Muscle of back (tissue), 11 donors: Measurements from ENCODE around the gene RPA1. TPM values are rescaled to one million over a fixed set of nuclear protein-coding genes. Genes with fewer than 3 reads are reported as not detected.

Source experiments
- DNase-seq, 3 donors: peaks; one replicate each; pipeline versions ENCODE4 v3.0.0 to v3.0.0-alpha.2; 2013
- polyA plus RNA-seq, 10 donors: library from polyadenylated mRNA; unstranded; fragments of 120-200 nt; gene quantifications; one replicate each; pipeline ENCODE4 v1.2.1, GENCODE V29; 2013; ENCODE audit not compliant: insufficient read length in 10 of 10

The RPA1 gene
- polyA plus RNA-seq, 10 donors = 45.1 to 68.1 (median 53.8) TPM

GRCh38 chr17:1940810-1941185 lies 111.0 kb downstream of the RPA1 start:
- DNase-seq = no peak

DNA sequence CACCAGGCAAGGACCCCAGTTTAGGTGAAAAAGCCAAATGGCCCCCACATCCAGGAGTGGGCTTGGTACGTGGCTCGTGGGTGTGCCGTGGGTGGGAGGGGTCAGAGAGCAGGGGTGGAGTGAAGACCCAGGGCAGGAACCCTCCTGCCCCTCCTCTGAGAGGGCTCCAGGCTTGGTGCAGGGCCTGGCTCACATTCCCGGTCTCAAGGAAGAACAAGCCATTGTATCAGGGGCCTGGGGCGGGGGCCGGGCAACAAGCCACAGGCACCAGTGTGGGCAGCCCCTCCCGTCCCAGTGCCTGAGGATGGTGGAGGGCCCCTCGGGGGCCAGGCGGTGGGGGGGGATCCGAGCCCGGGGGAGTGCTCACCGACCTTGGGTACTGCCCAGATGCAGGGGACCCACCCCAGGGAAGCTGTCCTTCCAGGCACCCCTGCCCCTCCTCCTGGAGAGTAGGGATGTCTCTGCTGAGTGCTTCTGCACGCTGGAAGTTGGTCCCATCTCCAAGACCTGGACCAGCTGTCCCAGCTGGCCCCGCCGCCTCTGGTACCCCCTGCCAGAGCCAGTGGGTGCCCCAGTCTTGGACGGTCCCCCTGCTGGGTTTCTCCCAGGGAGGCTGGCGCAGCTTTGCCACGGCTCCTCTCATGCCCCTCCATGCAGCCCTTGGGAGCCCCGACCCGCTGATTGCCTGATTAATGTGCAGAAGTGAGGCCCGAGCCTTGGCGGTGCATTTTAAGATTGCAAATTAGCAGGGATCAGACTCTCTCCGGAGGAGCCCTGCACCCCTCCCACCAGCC lies 111.7 kb downstream of the RPA1 start:
- no peak for DNase-seq

- DNase-seq = no peak
These were observed 112.2 kb downstream of the RPA1 start for GRCh38 chr17:1942066-1942365.

DNA sequence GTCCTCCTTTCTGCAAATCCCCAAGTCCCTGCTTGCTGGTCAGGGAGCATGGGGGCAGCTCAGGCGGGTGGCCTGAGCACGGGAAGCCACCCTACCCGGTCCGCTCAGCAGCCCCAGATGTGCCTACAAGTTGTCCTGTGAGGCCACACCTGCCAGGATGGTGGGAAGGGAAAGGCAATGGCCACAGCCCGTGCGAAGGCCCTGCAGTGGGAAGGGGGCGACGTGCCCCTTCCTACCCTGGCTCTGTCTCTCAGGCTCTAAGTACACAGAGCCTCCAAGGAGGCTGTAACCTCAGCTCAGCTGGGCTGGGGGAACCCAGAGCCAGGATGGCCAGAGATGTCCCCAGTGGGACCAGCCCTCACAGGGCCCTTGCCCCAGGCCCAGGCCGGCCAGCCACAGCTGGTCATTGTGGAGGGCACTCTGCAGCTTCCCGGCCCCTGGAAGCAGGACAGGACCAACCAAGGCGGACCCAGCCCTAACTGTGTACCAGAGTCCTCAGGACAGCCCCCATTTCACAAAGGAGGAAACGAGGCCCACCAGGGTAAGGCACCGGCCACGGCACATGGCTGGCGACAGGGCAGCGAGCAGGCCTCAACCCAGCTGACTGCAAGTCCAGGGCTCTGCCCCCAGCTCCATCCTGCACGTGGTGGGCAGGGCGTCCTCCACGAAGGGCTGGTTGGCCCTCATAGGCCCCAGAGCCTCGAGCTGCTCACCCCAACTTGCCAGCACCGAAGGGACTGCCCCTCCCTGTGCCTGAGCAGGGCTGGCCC lies 113.0 kb downstream of the RPA1 start:
- no peak for DNase-seq

DNA sequence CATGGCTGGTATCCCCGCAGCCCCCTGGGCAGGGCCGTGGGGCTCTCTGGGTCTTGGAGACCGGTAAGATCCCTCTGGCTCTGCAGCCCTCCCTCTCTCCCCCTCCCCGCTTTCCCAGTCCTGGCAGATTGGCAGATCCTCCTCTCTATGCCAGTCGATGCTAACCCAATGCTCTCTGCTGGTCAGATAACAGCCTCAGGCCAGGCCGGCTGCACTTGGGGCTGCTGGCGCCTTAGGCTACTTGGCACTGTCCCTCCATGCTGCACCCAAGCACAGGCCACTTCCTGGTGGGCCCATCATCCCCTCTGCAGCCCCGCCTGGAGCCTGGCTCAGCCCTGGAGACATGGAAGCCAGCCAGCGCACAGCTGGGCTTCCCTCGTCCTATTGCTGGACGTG lies 113.6 kb downstream of the RPA1 start:
- no peak for DNase-seq

DNA sequence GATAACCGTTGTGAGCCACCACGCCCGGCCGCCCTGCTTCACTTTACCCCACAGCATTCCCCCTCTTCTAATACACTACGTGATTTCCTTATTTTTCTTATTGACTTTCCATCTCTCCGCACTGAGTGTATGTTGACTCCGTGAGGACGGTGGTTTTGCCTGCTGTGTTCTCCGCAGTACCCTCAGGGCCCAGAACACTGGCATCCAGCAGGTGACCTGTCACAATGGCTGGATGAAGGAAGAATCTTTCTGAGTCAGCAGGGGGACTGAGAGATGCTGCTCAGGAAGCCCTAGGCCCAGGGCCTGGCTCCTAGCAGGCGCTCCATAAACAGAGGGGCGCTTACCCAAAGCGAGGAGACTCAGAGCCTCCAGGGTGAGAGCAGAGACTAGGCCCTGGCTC lies 115.8 kb downstream of the RPA1 start:
- no peak for DNase-seq

- DNase-seq = no peak
These were observed 116.5 kb downstream of the RPA1 start for GRCh38 chr17:1946021-1946932.

DNA sequence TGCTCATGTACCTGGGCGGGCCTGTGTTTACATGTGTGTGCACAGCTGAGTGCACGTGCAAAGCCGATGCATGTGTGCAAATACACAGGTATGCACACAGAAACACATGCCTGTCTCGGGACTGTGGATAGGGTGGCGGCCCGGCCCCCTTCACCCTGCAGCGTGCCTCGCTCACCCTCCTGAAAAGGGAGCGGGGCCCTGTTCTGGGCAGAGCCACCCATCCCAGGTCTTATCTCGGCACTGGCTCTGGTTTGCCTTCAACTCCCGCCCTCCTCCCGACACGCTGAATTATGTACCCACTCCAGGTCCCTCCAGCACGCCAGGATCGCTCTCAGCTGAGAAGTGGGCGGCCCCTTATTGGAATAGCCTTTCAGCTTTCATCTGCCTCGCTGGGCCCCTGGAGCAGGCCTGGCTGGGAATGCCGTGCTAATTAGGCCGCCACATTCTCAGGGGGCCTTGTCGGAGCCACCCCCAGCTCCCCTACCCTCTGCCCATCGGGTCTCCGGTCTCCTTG lies 117.5 kb downstream of the RPA1 start:
- no peak for DNase-seq

DNA sequence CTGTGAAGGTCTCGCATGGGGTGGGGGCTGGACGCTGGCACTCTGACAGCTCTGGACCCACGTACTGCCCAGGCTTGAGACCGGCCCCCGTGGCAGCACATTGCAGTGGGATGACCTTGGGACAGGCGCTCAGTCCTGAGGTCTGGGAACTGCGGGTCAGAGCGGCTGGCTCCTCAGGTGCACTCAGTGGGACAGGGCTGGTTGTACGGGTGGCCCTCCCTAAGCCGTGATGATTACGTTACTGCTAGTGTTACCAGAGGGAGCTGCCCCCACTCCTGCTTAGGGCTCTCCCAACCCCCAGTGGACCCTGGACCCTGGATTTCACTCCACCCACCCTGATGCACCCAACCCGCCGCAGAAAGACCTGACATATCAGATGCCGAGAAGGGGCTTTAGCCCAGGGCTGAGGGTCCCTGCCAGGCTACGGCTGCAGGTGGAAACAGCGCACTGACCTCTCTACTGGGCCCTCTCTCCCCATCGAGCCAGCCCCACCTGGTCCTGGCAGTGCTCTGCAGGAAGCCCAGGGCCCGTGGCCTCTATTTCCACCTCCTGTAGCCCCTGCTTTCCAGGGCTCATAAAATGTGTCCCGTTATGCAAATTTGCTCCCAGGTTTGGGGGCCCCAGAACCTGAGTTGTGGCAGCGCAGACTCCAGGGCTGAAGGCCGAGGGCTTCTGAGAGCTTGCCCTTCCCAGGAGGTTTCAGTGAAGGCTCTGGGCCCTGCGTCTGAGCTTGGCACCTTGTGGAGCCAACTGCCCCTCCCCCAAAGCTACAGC lies 118.1 kb downstream of the RPA1 start:
- DNase-seq = no peak

DNA sequence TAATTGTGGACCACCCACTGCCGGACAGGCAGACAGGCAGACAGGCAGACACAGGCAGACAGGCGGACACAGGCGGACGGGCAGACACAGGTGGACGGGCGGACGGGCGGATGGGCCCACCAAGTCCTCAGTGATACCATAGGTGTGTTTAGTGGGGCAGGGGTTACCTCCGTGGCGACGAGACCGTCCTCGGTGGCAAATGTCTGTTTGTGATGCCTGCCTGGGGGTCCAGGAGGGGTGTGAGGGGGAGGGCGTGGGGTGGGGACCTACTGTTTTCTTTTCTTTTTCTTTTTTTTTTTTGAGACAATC lies 118.7 kb downstream of the RPA1 start:
- DNase-seq = no peak

Other genes starting within 250 kb of the RPA1 start
- gene SLC43A2, start 201.2 kb upstream of the RPA1 start, polyA plus RNA-seq = 1 to 10 TPM; 2.9 to 6.3 (median 3.6) TPM
- 1 to 10 TPM; 5.3 to 9.8 (median 7.0) TPM for gene SCARF1, start 184.3 kb upstream of the RPA1 start, polyA plus RNA-seq
- gene RILP, start 180.1 kb upstream of the RPA1 start, polyA plus RNA-seq = 1 to 10 TPM; 2.9 to 5.6 (median 3.7) TPM
- gene PRPF8, start 145.1 kb upstream of the RPA1 start, polyA plus RNA-seq = 100 to 1,000 TPM; 180 to 217 (median 189) TPM
- 10 to 100 TPM in 1 of 10 donors, 1 to 10 TPM in 9; 3.9 to 11.3 (median 5.2) TPM for gene TLCD2, start 119.6 kb upstream of the RPA1 start, polyA plus RNA-seq
- gene WDR81, start 105.3 kb upstream of the RPA1 start, polyA plus RNA-seq = 10 to 100 TPM in 9 of 10 donors, 1 to 10 TPM in 1; 6.4 to 16.6 (median 11.5) TPM
- gene SERPINF2, start 87.1 kb upstream of the RPA1 start, polyA plus RNA-seq = 1 to 10 TPM in 5 of 10 donors, under 1 TPM in 5; 0.35 to 2.1 (median 1.1) TPM
- 100 to 1,000 TPM; 241 to 389 (median 322) TPM for gene SERPINF1, start 67.9 kb upstream of the RPA1 start, polyA plus RNA-seq
- 10 to 100 TPM in 1 of 10 donors, 1 to 10 TPM in 9; 5.4 to 10.2 (median 7.4) TPM for gene SMYD4, start 103 bp upstream of the RPA1 start, polyA plus RNA-seq
- 1 to 10 TPM in 6 of 10 donors, under 1 TPM in 4; 0.70 to 1.8 (median 1.1) TPM for gene RTN4RL1, start 195.3 kb downstream of the RPA1 start, polyA plus RNA-seq
- 10 to 100 TPM; 22.8 to 38.8 (median 26.5) TPM for gene DPH1, start 200.1 kb downstream of the RPA1 start, polyA plus RNA-seq
- gene OVCA2, start 212.0 kb downstream of the RPA1 start, polyA plus RNA-seq = 10 to 100 TPM in 5 of 10 donors, 1 to 10 TPM in 5; 6.5 to 15.3 (median 10.6) TPM
- gene HIC1, start 225.1 kb downstream of the RPA1 start, polyA plus RNA-seq = 10 to 100 TPM; 19.2 to 44.6 (median 32.1) TPM